GM18870 (cell line): ENCODE measurements around the gene GOLGA8S.
"Not testable (repeated sequence)": the region's sequence is repeated elsewhere in the genome, so short reads cannot be mapped to it uniquely, and the experiment has no call there.

Experiments
- ATAC-seq: cut with Tn5 transposase; IDR thresholded peaks from one replicate; pipeline ENCODE4 v1.9.1; 2021; ENCODE audit warnings: moderate library complexity; ENCODE audit not compliant: unreplicated experiment

Gene GOLGA8S, protein sequence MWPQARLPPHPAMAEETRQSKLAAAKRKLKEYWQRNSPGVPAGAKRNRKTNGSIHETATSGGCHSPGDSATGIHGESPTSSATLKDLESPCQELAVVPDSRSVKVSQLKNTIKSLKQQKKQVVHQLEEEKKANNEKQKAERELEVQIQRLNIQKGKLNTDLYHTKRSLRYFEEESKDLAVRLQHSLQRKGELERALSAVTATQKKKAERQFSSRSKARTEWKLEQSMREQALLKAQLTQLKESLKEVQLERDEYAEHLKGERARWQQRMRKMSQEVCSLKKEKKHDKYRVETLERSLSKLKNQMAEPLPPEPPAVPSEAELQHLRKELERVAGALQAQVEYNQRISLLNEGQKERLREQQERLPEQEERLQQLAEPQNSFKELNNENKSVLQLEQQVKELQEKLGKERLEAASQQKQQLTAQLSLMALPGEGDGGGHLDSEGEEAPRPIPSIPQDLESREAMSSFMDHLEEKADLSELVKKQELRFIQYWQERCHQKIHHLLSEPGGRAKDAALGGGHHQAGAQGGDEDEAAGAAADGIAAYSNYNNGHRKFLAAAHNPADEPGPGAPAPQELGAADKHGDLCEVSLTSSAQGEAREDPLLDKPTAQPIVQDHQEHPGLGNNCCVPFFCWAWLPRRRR

DNA sequence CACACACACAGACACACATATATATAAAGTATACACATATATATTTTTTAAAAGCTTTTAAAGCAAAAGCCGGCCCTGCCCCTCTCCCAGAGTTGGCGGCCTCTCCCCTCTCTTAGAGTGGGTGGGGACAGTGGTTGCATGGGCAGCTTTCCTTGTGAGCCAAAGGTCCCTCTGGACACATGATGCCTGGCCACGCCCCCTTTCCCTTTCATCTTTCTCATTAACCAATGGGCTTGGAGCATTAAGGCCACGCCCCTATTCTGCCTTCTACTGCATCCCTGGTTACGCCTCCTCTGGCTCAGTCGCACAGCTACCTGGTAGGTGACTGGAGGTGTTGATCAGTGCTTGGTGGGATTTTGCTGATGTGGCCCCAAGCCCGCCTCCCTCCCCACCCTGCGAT lies at the start of gene GOLGA8S:
Gene GOLGA8S, plus strand, starts transcription at position 301 of the 400 bp plus-strand sequence. Its CDS starts 62 bp downstream, at position 363.
- not testable (repeated sequence) for ATAC-seq

DNA sequence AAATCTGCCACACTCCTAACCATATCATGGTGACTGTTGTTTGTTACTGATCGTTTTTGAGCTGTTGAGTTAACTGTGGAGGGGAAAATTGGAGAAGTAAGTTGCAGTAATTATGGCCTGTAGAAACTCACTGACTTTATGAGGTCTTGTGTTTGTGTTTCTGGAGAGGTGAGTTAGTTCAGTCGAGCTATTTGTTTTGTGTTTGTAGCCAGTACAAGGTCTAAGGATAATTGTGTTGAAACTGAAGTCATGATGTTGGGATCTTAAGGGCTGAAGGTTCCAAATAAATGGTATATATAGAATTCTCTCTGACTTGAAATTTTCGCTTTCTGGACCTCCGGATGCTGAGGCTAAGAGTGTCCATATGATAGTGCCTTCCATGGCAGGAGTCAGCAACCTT lies 49.7 kb upstream of the GOLGA8S start:
- ATAC-seq: not testable (repeated sequence)

DNA sequence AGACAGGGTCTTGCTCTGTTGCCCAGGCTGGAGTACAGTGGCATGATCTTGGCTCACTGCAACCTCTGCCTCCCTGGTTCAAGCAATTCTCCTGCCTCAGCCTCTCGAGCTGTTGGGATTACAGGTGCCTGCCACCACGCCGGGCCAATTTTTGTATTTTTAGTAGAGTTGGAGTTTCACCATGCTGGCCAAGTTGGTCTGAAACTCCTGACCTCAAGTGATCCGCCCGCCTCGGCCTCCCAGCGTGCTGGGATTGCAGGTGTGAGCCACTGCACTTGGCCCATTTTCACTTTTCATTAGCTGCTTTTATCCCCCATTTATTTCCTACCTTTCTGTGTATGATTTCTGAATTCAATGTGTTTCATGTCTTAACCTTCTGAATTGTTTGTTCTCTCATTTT lies 48.6 kb upstream of the GOLGA8S start:
- ATAC-seq: not testable (repeated sequence)

DNA sequence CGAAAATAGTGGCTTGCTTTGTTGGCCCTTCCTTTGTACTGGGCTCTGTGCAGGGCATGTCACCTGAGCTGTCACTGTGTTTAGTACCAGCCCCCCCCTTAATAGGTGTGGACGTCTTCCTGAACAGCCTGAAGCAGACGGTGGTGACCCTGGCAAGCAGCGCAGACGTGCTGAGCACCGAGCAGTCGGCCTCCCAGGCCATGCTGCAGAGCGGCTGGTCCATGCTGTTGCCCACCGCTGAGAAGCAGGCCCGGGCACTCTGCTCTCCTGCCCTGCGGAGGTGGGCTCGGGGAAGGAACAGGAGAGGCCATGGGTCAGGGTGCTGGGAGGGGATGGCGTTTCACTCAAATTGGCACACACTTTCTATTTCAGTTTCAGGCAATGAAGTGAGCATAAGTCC lies 43.3 kb upstream of the GOLGA8S start:
- not testable (repeated sequence) for ATAC-seq

DNA sequence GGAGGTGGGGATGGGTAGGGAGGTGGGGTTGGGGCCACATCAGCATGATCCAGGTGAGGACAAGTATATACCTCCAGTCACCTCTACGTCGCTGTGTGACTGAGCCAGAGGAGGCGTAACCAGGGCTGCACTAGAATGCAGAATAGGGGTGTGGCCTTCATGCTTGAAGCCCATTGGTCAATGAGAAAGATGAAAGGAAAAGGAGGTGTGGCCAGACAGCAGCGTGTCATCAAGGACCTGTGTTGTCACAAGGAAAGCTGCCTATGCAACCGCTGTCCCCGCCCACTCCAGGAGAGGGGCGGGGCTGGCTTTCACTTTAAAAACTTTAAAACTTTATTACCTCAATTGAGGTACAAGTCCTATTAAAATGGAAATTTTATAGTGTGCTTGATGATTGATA lies 20.5 kb upstream of the GOLGA8S start, which contains the start of gene GOLGA6L26:
Gene GOLGA6L26, minus strand, starts transcription at position 101 of the 400 bp plus-strand sequence. Its CDS starts 61 bp downstream, at position 40.
- not testable (repeated sequence) for ATAC-seq

DNA sequence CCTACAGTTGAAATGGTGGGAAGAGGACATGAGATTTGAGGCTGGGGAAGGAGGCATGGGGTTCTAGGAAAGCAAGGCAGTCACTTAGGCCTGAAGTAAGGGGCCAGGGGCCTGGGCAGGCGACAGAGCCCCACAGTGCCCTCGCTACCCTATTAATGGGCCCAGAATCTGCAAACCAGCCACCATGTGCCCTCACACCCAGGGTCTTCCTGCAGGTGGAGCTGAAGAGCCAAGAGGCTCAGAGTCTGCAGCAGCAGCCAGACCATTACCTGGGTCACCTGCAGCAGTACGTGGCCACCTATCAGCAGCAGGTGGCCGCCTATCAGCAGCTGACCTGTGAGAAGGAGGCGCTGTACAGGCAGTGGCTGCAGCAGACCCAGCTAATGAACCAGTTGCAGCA lies 8.1 kb downstream of the GOLGA8S start:
- ATAC-seq: not testable (repeated sequence)

DNA sequence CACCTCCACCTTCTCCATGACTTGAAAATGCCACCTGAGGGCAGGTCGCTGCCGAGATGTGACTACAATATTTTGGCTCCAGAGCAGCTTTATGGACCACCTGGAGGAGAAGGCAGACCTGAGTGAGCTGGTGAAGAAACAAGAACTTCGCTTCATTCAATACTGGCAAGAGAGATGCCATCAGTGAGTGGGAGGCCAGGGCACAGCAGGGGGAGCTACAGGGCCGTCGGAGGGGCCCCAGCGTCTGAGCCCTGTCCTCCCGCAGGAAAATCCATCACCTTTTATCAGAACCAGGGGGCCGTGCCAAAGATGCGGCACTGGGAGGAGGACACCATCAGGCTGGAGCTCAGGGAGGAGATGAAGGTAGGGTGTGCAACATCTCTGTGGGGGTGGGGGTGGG lies 9.7 kb downstream of the GOLGA8S start:
- not testable (repeated sequence) for ATAC-seq

DNA sequence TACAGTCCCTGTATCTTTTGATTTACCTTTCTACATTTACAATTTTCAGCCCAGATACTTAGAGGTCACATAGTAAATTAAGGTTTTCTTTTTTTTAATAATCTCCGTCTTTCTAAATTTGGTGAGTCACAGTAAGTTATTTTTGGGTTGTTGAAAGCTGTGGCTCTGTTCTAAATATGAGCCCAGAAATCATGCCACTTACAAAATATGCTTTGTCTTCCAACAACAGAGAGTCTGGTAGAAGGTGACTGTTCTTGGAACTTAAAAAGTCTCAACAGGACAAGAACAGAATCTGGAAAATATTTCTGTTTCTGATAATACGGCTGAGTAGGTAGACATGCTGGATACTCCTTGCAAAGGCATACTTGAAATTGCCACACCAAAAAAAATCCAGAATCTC lies 16.0 kb downstream of the GOLGA8S start:
- ATAC-seq: no peak

DNA sequence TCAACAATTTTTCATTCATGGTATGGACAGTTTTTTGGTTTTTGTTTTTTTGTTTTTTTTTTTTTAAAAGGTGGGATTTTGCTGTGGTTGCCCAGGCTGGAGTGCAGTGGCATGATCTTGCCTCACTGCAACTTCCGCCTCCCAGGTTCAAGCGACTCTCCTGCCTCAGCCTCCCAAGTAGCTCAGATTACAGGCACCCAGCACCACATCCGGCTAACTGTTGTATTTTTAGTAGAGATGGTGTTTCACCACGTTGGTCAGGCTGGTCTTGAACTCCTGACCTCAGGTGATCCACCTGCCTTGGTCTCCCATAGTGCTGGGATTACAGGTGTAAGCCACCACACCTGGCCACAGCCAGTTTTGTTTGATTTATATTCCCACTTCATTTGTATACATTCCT lies 16.6 kb downstream of the GOLGA8S start:
- ATAC-seq: not testable (repeated sequence)

DNA sequence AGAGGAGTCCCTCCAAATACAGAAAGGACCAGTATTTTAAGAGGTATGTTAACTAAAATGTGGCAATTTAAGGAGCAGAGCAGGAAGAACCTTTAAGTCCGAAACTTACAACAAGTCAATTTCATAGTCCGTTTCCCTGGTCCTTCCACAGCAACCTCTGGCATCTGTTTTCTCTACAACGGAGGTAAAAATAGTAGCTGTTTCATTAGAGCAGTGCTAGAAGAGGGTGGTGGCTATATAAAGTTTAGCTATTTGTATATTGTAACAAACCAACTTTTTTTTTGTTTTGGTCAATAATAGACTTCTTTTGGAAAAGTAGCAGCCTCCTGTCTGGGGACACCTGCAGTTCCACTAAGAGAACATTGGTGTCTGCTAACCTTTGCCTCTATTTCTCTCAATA lies 17.3 kb downstream of the GOLGA8S start:
- not testable (repeated sequence) for ATAC-seq

DNA sequence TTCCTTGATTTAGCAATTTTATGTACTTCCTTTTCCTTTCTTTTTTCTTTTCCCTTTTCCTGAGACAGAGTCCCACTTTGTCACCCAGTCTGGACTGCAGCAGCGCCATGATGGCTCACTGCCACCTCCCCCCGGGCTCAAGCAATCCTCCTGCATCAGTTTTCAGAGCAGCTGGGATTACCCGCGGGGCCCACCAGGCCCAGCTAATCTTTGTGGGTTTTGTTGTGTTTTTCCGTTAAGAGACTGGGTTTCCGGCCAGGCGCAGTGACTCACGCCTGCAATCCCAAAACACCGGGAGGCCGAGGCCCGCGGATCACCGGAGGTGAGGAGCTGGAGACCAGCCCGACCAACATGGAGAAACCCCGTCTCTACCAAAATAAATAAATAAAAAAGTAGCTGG lies 17.7 kb downstream of the GOLGA8S start:
- ATAC-seq: no peak

DNA sequence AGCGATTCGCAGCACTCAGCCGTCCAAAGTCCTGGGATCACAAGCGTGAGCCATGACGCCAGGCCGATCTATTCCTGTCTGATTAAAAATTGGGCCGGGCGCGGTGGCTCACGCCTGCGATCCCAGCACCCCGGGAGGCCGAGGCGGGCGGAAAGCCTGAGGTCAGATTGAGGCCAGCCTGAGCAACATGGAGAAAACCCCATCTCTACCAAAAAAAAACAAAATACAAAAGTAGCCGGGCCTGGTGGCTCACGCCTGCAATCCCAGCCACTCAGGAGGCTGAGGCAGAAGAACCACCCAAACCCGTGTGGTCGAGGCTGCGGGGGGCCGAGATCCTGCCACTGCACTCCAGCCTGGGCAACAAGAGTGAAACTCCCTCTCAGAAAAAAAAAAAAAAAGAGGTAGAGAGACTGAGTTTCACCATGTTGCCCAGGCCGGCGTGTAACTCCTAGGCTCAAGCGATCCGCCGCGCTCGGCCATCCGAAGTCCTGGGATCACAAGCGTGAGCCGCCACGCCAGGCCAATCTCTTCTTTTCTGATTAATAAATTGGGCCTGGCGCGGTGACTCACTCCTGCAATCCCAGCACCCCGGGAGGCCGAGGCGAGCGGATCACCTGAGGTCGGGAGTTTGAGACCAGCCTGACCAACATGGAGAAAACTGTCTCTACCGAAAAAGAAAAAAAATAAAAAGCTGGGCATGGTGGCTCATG lies 18.5 kb downstream of the GOLGA8S start:
- ATAC-seq: not testable (repeated sequence)

DNA sequence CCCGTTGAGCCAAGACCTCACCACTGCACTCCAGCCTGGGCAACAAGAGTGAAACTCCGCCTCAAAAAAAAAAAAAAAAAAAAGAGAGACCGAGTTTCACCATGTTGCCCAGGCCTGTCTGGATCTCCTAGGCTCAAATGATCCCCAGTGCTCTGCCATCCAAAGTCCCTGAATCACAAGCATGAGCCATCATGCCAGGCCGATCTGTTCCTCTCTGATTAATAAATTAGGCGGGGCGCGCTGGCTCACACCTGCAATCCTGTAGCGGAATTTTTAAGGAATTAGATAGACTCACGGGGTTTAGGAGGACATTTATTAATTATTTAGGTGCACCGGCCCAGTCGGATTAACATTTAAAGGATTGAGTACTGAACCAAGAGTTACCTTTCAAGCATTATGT lies 19.7 kb downstream of the GOLGA8S start:
- ATAC-seq: not testable (repeated sequence)

DNA sequence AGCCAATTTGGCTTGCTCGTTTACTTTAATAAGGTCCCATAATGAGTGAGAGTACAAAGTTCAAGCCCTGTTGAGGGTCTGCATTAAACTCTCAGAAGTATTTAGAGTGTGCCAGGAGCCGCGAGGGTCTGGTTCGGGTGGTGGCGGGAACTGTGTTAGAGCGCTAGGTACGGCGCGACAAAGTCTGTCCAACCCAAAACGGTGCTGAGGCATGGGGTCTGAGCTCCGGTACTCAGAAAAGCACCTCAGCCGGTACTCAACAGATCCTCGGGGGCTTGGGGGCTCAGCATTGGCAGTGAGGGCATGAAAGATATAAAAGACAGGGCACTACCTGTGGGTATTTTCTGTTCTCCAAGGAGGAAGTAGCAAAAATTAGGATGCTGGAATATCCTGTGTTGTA lies 24.4 kb downstream of the GOLGA8S start:
- not testable (repeated sequence) for ATAC-seq

DNA sequence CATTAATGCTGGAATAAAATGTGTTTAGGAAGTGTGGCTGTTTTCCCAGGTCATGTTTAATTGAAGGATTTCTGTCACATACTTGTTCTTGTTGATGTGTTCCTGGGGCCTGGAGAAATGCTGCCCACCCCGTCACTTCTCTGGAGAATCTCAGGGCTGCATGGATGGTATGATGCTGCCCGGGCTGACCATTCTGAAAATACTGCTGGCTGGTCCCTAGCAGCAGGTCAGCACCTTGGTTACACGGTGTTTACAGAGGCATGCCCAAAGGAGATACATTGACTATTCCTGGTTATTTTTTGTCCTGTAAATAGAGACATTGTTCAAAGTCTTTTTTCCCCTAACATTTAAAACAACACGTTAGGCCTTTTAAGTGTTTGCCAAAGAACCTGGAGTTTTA lies 26.2 kb downstream of the GOLGA8S start:
- ATAC-seq: not testable (repeated sequence)

DNA sequence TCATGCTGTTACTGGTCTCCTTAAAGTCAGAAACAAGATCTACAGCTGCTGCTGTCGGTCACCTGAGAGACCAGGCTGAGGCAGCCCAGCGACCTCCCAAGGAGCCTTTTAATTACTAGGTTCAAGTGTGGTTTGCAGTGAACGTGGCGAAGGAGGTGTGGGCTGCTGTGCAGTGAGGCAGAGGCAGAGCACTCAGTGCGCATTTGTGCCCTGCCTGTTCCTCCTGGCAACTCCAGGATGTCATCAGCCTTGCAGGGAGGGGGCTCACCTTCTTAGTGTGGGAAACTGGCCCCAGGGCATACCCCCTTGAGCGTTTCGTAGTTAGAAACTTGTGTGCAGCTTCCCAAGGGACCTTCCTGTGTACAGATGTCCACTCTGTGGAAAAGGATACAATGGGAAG lies 26.6 kb downstream of the GOLGA8S start:
- ATAC-seq: not testable (repeated sequence)

DNA sequence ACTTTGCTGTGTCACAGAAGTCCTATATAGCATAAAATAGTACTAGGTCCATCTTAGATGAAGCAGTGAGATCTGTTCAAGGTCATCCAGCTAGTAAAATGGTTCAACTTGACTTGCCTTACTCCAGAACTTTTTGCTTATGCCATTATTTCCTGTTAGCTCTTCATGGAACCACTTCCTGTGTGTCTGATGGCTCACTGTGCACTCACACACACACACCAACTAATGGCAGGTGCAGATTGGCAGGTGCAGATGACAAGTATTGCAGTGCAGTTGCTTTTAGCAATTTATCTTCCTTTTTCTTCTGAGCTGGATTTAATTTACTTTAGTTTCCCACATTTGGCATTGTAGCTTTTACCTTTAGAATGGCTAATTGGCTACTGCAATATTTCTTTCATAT lies 29.8 kb downstream of the GOLGA8S start:
- no peak for ATAC-seq

DNA sequence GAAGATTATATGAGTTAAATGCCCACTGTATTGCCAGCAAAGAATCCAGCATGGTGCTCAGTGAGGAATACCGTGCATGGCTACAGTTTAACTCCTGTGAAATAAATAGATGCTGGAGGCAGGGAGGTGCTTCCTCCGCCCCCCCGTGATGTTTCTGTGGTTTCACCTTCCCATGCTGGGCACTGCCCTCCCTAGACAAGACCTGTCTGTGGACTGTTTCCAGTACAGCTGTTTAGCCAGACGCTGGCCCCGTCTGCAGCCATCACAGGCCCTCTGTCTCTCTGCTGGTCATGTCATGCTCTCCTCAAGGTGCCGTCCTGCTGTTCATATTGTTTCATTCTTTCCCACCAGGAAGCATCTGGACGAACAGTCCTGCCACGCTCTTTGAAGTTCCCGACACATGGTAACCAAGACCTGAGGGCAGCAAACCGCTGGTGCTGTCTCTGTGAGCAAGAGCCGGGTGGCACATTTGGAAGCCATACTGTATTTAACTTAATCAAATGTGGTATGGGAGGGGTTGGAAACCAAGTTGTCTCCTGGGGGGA lies 31.4 kb downstream of the GOLGA8S start:
- no peak for ATAC-seq

DNA sequence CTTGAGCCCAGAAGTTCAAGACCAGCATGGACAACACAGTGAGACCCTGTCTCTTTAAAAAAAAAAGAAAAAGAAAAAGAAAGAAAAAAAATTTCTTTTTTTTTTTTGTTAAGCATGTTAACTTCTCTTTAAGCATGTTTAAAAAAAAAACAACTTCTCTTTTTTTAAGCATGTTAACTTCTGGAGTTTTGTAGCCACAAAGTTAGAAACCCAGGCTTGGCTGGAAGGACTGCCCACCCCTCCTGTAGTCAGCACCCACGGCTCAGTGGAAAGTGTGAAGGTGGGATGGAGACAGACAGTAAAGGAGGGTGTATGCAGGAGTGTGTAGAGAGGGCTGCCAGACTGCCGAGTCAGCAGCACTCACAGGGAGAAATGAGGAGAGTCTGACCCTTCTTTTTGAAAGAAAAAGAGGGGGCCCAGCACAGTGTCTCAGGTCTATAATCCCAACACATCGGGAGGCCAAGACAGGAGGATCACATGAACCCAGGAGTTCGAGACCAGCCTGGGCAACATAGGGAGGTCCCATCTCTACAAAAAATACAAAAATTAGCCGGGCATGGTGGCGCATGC lies 33.2 kb downstream of the GOLGA8S start:
- no peak for ATAC-seq

DNA sequence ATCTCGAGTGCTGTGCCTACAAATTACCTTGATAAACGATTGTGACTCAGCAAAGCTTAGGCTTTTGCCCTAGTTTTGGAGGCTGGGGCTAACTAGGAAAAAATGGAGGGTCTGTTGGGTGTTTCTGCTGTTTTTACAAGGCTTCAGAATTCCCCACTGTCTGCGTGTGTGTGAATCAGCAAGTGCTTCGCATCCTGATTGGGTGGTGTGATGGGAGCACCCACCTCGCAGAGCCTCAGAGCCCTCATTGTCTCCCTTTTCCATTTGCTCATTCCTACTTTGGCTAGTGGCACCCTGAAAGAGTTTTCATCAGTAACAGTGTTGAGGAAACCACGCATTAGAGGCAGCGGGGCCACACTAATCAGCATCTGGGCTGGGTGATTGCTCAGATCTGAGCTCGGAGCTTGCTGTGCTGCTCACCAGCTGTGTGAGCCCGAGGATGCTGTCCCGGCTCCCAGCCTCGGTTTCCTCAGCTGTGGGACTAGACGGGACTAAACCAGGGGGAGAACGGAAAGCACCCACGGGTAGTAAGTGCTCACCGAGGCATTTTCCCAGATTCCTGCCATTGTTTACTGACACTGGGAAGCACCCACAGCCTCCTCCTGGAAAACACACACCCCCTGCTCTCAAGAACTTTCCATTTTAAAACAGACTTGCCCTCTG lies 40.6 kb downstream of the GOLGA8S start:
- no peak for ATAC-seq
